K562 (cell line): ENCODE measurements around the gene ANKS4B. TPM values are rescaled to one million over a fixed set of nuclear protein-coding genes. Genes with fewer than 3 reads are reported as not detected.
A peak's percentile ranks its signal among the peaks of the same experiment; 100 is the strongest.

Experiments
- ATAC-seq: fragments of 200-7000 bp; cut with Tn5 transposase; 3 replicates; pipeline ENCODE4 v1.9.1; 2020; ENCODE audit warnings: moderate library complexity
- BruUV-seq: library from RNA; stranded (reverse); fragments of 400-500 nt; replicated peaks from 2 replicates; lab custom pipeline; 2021; lab: Mats Ljungman, UMichigan
- CTCF ChIA-PET: fragments of 300-600 bp; formaldehyde crosslinking; extraction: SDS; loops from one replicate; lab custom pipeline; 2021; ENCODE audit warnings: low intra/inter-chr PET ratio; lab: Yijun Ruan, JAX
- POLR2A ChIA-PET: fragments of 300-600, 350-650 bp; sonication (Branson Sonifier 250); formaldehyde crosslinking; extraction: SDS; loops from one replicate; lab custom pipeline; 2021; ENCODE audit warnings: antibody characterized with exemption, inconsistent platforms; lab: Yijun Ruan, JAX
- DNase-seq, 4 experiments: peaks; one replicate each; pipeline versions ENCODE4 v3.0.0 to v3.0.0-alpha.2; 2011 to 2018; ENCODE audit warnings: low spot score in 3 of 4, mixed read lengths in 3 of 4; ENCODE audit errors: extremely low read depth in 1 of 4
- FAIRE-seq: peaks from 2 replicates; lab custom pipeline; 2011; peaks lifted over from hg19 to GRCh38; lab: Jason Lieb, UNC
- H2AFZ ChIP-seq: 2 replicates; pipeline ENCODE4 v1.6.0; 2011; ENCODE audit warnings: low read depth, low read length, control low read depth, inconsistent platforms
- H3K27ac ChIP-seq: fragments of 200-600 bp; 3 replicates; pipeline ENCODE4 v1.8.0; 2011; ENCODE audit warnings: low read depth, mild to moderate bottlenecking, control low read depth, inconsistent platforms, low read length, moderate library complexity, mixed read lengths; ENCODE audit errors: extremely low read depth
- H3K27me3 ChIP-seq, 2 experiments: fragments of 300-600 bp in 1 of 2; 2 replicates in 1 of 2; 3 replicates in 1 of 2; pipeline versions ENCODE4 v1.6.0 to v1.8.0; 2011; ENCODE audit warnings: inconsistent platforms in 2 of 2, low read length in 2 of 2, mild to moderate bottlenecking in 1 of 2, mixed read lengths in 1 of 2, moderate library complexity in 1 of 2; ENCODE audit not compliant: control insufficient read depth in 2 of 2, insufficient read depth in 2 of 2
- H3K36me3 ChIP-seq: fragments of 300-600 bp; 3 replicates; pipeline ENCODE4 v1.8.0; 2011; ENCODE audit warnings: mild to moderate bottlenecking, low read length, inconsistent platforms; ENCODE audit not compliant: control insufficient read depth, insufficient read depth
- H3K4me1 ChIP-seq, 2 experiments: fragments of 200-600 bp in 1 of 2; replicated peaks in 1 of 2; 2 replicates in 1 of 2; 3 replicates in 1 of 2; pipeline versions ENCODE4 v1.5.1 to v1.8.0; 2011; ENCODE audit warnings: inconsistent platforms in 2 of 2, low read length in 2 of 2, mild to moderate bottlenecking in 1 of 2, mixed read lengths in 1 of 2, moderate library complexity in 1 of 2; ENCODE audit not compliant: control insufficient read depth in 2 of 2, insufficient read depth in 2 of 2
- H3K4me2 ChIP-seq: 2 replicates; pipeline ENCODE4 v1.6.1; 2011; ENCODE audit warnings: low read length, control low read depth, inconsistent platforms, mixed read lengths; ENCODE audit not compliant: insufficient read depth
- H3K4me3 ChIP-seq: fragments of 200-600 bp; sonication (generic), shearing (Covaris generic); 2 replicates; pipeline ENCODE4 v1.5.1; 2016; ENCODE audit warnings: control low read depth, inconsistent platforms
- H3K79me2 ChIP-seq: fragments of 200-600 bp; 3 replicates; pipeline ENCODE4 v1.8.0; 2011; ENCODE audit warnings: low read length, inconsistent platforms; ENCODE audit not compliant: control insufficient read depth, insufficient read depth
- H3K9ac ChIP-seq, 2 experiments: 2 replicates each; pipeline versions ENCODE4 v1.6.0 to v1.6.1; 2011; ENCODE audit warnings: low read depth in 2 of 2, low read length in 2 of 2, control low read depth in 1 of 2, inconsistent platforms in 1 of 2, mild to moderate bottlenecking in 1 of 2, mixed read lengths in 1 of 2; ENCODE audit not compliant: insufficient read depth in 1 of 2
- H3K9me1 ChIP-seq: one replicate; pipeline ENCODE4 v1.6.0; 2011; ENCODE audit warnings: inconsistent platforms, mild to moderate bottlenecking, low read length, moderate library complexity; ENCODE audit not compliant: control insufficient read depth, insufficient read depth
- H3K9me3 ChIP-seq: replicated peaks from 2 replicates; pipeline ENCODE4 v1.5.1; 2011; ENCODE audit warnings: low read depth, low read length, inconsistent platforms; ENCODE audit not compliant: control insufficient read depth, insufficient read depth
- H4K20me1 ChIP-seq: replicated peaks from 2 replicates; pipeline ENCODE4 v1.6.1; 2011; ENCODE audit warnings: low read length, inconsistent platforms, mixed read lengths; ENCODE audit not compliant: control insufficient read depth, insufficient read depth
- CEBPZ ChIP-seq: fragments of 150-350 bp; IDR thresholded peaks from 2 replicates; pipeline ENCODE4 v1.6.1; 2014; ENCODE audit warnings: low read depth, mild to moderate bottlenecking, low read length, borderline replicate concordance
- SPI1 ChIP-seq: IDR thresholded peaks from 2 replicates; pipeline ENCODE4 v1.6.1; 2011; ENCODE audit warnings: low read depth, low read length, control low read depth, borderline replicate concordance
- WGBS: fragments of 100-300 bp; shearing (Covaris generic); methylation state at CpG from one replicate; pipeline ENCODE4 v1.1.6; 2016; ENCODE audit warnings: low coverage, mixed read lengths; ENCODE audit not compliant: insufficient coverage; ENCODE audit errors: missing lambda C conversion rate; 5-methylcytosine and 5-hydroxymethylcytosine counted together
- in situ Hi-C: fragments of 300-500 bp; cut with MboI; formaldehyde crosslinking; loops from 4 replicates; pipeline ENCODE4 v1.15.0; 2018; ENCODE audit warnings: inconsistent platforms, mixed read lengths
- intact Hi-C: fragments of 100-400 bp; cut with micrococcal nuclease; formaldehyde crosslinking; loops from 2 replicates; pipeline ENCODE4 v1.14.2; 2022
- polyA plus RNA-seq, 8 experiments: library from polyadenylated mRNA; depleted of rRNA in 4 of 8; stranded (reverse) in 5 of 8; unstranded in 3 of 8; fragments of >200 nt; fragmentation: Nextera tagmentation in 2 of 8; fragmentation: Illumina TruSeq in 1 of 8; extraction: Ambion mirVana in 2 of 8; extraction: Trizol in 1 of 8; gene quantifications; 2 replicates each; pipeline versions ENCODE4 v1.2.1 to v1.2.3, GENCODE V29; 2011 to 2014; ENCODE audit warnings: inconsistent platforms in 1 of 8, missing spikeins in 1 of 8
- total RNA-seq, 7 experiments: library from RNA; depleted of rRNA in 6 of 7; stranded (reverse); fragments of >200 nt in 6 of 7; fragmentation: Illumina TruSeq in 2 of 7; extraction: Trizol in 2 of 7; gene quantifications; 2 replicates each; pipeline versions ENCODE4 v1.2.1 to v1.2.3, GENCODE V29; 2011 to 2021; ENCODE audit warnings: low replicate concordance in 1 of 7

Gene ANKS4B
- total and polyA plus RNA-seq, 9 of the 15 experiments (the other 6 are each of a cell fraction or from before 2014, with no cell fraction given) = not detected

DNA sequence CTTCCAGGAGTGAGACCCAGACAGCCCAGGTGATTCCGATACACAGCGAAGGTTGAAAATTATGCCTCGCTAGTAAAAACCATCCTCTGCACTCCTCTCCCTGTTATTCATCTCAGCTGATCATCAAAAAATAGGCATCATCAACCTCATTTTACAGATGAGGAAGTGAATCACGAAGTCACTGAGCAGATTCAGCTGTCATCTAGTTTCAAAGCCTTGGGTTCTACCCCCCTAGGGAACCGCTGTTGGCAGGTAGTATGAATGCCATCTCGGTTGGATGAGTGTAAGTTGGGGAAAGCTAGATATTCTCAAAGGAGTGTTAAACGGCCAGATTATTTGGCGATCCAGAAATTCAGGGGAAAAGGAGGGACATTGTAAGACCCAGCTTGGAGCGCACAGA, 42.6 kb downstream of the ANKS4B start:
- 12% methylated on average over 9 of the region's 9 CpGs for WGBS
- no peak for FAIRE-seq
- Histone ChIP-seq H3K79me2 (no peaks in the 10 kb centered on the region), H3K27me3 (peaks cover 19 to 35% of the 10 kb centered on the region in 2 experiments), H3K4me3 (no peak overlapping the region), H2AFZ (no peak overlapping the region), H4K20me1 (no peaks in the 10 kb centered on the region), H3K27ac (no peak overlapping the region), H3K9me1 (no peaks in the 10 kb centered on the region), H3K9ac (no peak overlapping the region), H3K36me3 (no peaks in the 10 kb centered on the region)
- DNase-seq = no peak
- CTCF ChIA-PET = no interaction called here
- in situ Hi-C loops = loop anchor here (5.0 kb wide), 1 partner anchor 79 kb away; no protein-coding TSS in a partner anchor
- TF ChIP-seq SPI1 (peak; percentile 51; the same call in 1 of the 2 replicates), CEBPZ (no peak)
- TF ChIP-seq, all 486 proteins: peak for 1
- POLR2A ChIA-PET = interaction anchor here (0.6 to 1.6 kb wide), 4 partner anchors 14 to 87 kb away, joined by 3 to 6 read pairs (median 4); no protein-coding TSS in a partner anchor
- Histone ChIP-seq H3K4me2 (no peak overlapping the region), H3K4me1 (peaks cover 5 to 15% of the 10 kb centered on the region in 2 experiments; a peak in 3 of 5 replicates), H3K9me3 (no peaks in the 10 kb centered on the region)
- BruUV-seq = no TSS peak
- ATAC-seq = no peak
- intact Hi-C loops = loop anchor here (5.0 kb wide), 1 partner anchor 49 kb away; no protein-coding TSS in a partner anchor
